GM13977 (cell line): ENCODE measurements around the gene PCNT.
A peak's percentile ranks its signal among the peaks of the same experiment; 100 is the strongest.

Source experiments
- DNase-seq: peaks from one replicate; pipeline ENCODE4 v3.0.0; 2012; ENCODE audit warnings: low spot score
- CTCF ChIP-seq: IDR thresholded peaks from 2 replicates; pipeline ENCODE4 v1.5.1; 2012; ENCODE audit warnings: mild to moderate bottlenecking, control low read depth; ENCODE audit not compliant: insufficient read depth; ENCODE audit errors: extremely low read depth, missing control alignments
- in situ Hi-C: fragments of 300-500 bp; cut with MboI; formaldehyde crosslinking; loops from one replicate; pipeline ENCODE4 v1.12.0; 2022; ENCODE audit warnings: low sequenced_read_pairs, low pct_unique_long_range_greater_than_20kb, mixed read lengths, inconsistent platforms; ENCODE audit not compliant: unreplicated experiment

Gene PCNT

GRCh38 chr21:46285761-46286647 lies 38.0 kb upstream of the PCNT start, which contains the start of gene YBEY:
Gene YBEY (plus strand): TSS chr21:46286342. CDS start chr21:46286914, 572 bp downstream.
- DNase-seq, result peak; percentile 98
- peak; percentile 49 for TF ChIP-seq CTCF
- in situ Hi-C loops, result no loop called here

- in situ Hi-C loops, result no loop called here
- no peak for TF ChIP-seq CTCF
- DNase-seq, result no peak
Observed at GRCh38 chr21:46286648-46287002, 37.3 kb upstream of the PCNT start.

- in situ Hi-C loops, result no loop called here
- DNase-seq, result no peak
- TF ChIP-seq CTCF, result no peak
Observed at GRCh38 chr21:46287541-46287940, 36.4 kb upstream of the PCNT start.

- in situ Hi-C loops, result no loop called here
- TF ChIP-seq CTCF, result no peak
- no peak for DNase-seq
Observed at GRCh38 chr21:46289655-46290179, 34.2 kb upstream of the PCNT start.

GRCh38 chr21:46291561-46291960 lies 32.4 kb upstream of the PCNT start:
- no peak for TF ChIP-seq CTCF
- no peak for DNase-seq
- in situ Hi-C loops, result no loop called here

GRCh38 chr21:46294647-46295176 lies 29.2 kb upstream of the PCNT start:
- DNase-seq, result peak; percentile 65
- in situ Hi-C loops, result no loop called here

More at GRCh38 chr21:46294647-46295176, 29.2 kb upstream of the PCNT start:
- TF ChIP-seq CTCF, result no peak
